H1 (cell line): ENCODE data around the gene CLIC3. TPM values are rescaled to one million over a fixed set of nuclear protein-coding genes. Genes with fewer than 3 reads are reported as not detected.

Experiments
- SAP30 ChIP-seq: fragments of 300-600 bp; sonication (generic); IDR thresholded peaks from 2 replicates; pipeline ENCODE4 v1.7.1; 2012; ENCODE audit warnings: low read length, moderate library complexity, mild to moderate bottlenecking, inconsistent platforms; ENCODE audit not compliant: insufficient read depth, insufficient replicate concordance
- SIX5 ChIP-seq: IDR thresholded peaks from 2 replicates; pipeline ENCODE4 v1.6.1; 2011; ENCODE audit warnings: mild to moderate bottlenecking, low read depth, low read length
- polyA plus RNA-seq, 7 experiments: library from polyadenylated mRNA; depleted of rRNA in 3 of 7; stranded (reverse) in 5 of 7; unstranded in 2 of 7; fragments of >200 nt in 5 of 7; fragments of 200-250 nt in 2 of 7; gene quantifications; 1 replicate in 5 of 7; 2 replicates in 1 of 7; 4 replicates in 1 of 7; pipeline versions ENCODE4 v1.2.1 to v1.2.3, GENCODE V29; 2011 to 2013; ENCODE audit warnings: missing spikeins in 2 of 7, mixed read lengths in 2 of 7
- total RNA-seq: library from RNA; stranded (reverse); fragmentation: NEBNext Ultra II Directional; extraction: Animal tissue kit (Norgen Biotek cat#: 25700); gene quantifications from 2 replicates; pipeline ENCODE4 v1.2.1, GENCODE V29; 2021

The CLIC3 gene
- total and polyA plus RNA-seq, 2 of the 8 experiments (the other 6 are each of a cell fraction or from before 2014, with no cell fraction given), result 0.12 TPM; not detected in 1

DNA sequence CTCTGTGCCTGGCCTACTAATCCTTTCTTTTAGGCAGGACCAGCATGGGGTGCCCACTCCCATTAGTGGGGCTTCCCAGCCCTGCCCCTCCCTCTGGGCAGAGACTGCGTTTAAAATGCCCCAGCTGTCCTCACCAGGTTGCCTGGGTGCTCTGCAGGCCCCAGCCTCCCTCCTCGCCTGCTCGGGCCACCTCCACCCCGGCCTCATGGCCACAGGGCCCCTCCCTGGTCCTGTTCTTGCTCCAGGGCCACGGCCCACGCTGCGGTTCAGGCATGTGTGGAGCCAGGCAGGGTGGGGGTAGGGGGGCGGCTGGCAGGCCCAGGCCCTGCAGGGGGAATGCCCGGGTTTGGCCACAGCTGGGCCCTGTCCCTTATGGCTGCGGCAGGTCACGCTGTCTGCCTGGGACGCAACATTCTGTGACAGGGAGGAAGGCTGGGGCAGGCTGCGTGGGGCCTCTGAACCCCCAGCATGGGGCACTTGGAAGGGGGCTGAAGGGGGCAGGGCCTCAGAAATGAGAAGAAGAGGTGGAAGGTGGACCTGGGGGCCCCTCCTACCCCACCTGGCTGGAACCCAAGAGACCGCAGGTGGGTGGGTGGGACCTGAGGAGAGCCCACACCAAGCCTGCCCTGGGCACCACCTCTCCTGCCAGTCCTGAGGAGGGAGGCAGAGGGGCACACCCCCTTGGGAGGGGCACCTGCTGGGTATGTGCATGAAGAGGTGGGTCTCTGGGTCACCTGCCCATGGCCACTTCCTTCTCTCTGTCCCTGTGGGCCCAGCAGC lies 44.6 kb downstream of the CLIC3 start, which contains the start of gene LCN12 (continued):
- no peak for TF ChIP-seq SAP30
- TF ChIP-seq SIX5, result no peak
